ENCODE data around the gene GSTA2.

GRCh38 chr6:52746213-52746612 is 17.1 kb downstream of the GSTA2 start:
- TF ChIP-seq, protein P1, sequence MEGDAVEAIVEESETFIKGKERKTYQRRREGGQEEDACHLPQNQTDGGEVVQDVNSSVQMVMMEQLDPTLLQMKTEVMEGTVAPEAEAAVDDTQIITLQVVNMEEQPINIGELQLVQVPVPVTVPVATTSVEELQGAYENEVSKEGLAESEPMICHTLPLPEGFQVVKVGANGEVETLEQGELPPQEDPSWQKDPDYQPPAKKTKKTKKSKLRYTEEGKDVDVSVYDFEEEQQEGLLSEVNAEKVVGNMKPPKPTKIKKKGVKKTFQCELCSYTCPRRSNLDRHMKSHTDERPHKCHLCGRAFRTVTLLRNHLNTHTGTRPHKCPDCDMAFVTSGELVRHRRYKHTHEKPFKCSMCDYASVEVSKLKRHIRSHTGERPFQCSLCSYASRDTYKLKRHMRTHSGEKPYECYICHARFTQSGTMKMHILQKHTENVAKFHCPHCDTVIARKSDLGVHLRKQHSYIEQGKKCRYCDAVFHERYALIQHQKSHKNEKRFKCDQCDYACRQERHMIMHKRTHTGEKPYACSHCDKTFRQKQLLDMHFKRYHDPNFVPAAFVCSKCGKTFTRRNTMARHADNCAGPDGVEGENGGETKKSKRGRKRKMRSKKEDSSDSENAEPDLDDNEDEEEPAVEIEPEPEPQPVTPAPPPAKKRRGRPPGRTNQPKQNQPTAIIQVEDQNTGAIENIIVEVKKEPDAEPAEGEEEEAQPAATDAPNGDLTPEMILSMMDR (IDR thresholded peaks at IDR 0.05; ENCODE audit: poor library complexity), result no peak
- TF ChIP-seq EZH2phosphoT487 (IDR thresholded peaks at IDR 0.05; ENCODE audit: low read depth, severe bottlenecking, unreplicated experiment), result no peak

All from hepatocyte (in vitro differentiated cells).